IPS DF 19.7 (cell line): Measurements from ENCODE around the gene CLPTM1L.
"Not testable (repeated sequence)": the region's sequence is repeated elsewhere in the genome, so short reads cannot be mapped to it uniquely, and the experiment has no call there.

Source experiments
- DNase-seq: peaks from one replicate; pipeline ENCODE4 v3.0.0-alpha.2; 2013; ENCODE audit warnings: low read depth, low spot score

The CLPTM1L gene

DNA sequence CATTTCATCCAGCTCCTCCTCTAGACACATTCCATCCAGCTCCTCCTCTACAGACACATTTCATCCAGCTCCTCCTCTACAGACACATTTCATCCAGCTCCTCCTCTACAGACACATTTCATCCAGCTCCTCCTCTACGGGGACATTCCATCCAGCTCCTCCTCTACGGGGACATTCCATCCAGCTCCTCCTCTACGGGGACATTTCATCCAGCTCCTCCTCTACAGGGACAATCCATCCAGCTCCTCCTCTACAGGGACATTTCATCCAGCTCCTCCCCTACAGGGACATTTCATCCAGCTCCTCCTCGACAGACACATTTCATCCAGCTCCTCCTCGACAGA lies 18.4 kb downstream of the CLPTM1L start:
- DNase-seq: not testable (repeated sequence)

- no peak for DNase-seq
These were observed 18.9 kb downstream of the CLPTM1L start for GRCh38 chr5:1325870-1326531.

- no peak for DNase-seq
These were observed 19.6 kb downstream of the CLPTM1L start for GRCh38 chr5:1325191-1325741.

- no peak for DNase-seq
These were observed 20.1 kb downstream of the CLPTM1L start for GRCh38 chr5:1324719-1325190.

DNA sequence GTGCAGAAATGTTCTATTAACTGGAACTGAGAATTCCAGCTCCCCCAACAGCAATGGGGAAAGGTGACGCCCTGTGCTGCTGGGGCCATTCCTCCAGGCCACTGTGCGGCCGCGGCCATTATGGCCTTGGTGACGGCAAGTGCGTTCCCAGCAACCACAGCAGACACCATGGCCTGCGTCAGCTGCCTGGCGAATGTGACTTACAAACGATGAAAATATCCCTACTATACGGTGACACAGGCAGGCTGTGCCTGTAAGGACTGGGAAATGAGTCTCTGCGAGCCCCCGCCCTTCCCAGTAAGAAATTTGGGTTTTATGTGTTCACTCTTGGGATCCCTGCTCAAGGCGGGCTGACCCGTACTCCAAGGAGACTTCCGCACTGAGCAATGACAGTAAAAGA lies 20.6 kb downstream of the CLPTM1L start:
- DNase-seq: no peak

GRCh38 chr5:1323803-1324173 lies 21.1 kb downstream of the CLPTM1L start:
- no peak for DNase-seq

DNA sequence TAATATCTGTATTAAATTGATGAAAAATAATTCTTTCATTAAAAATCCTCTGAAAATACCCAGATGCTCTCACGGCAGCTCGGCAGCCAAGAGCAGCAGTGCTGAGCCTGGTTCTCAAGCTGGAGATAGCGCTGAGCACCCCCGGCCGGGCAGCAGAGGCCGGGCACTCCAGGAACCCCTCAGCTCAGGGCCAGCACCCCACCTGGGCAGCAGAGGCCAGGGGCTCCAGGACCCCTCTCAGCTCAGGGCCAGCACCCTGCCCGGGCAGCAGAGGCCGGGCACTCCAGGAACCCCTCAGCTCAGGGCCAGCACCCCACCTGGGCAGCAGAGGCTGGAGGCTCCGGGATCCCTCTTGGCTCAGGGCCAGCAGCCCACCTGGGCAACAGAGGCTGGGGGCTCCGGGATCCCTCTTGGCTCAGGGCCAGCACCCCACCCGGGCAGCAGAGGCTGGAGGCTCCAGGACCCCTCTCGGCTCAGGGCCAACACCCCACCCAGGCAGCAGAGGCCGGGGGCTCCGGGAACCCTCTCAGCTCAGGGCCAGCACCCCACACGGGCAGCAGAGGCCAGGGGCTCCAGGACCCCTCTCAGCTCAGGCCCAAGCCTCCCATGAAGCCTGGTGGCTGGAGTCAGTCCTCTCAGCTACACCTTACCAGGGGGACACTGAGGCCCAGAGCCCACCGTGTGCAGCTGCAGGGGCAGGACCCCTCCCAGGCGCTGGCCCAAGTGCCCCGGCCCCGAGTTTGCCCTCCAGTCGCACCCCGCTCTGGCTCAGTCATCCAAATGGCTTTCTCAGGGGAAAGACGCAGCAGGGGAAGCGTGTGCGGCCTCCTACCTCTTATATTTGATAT lies 21.7 kb downstream of the CLPTM1L start:
- DNase-seq: no peak

DNA sequence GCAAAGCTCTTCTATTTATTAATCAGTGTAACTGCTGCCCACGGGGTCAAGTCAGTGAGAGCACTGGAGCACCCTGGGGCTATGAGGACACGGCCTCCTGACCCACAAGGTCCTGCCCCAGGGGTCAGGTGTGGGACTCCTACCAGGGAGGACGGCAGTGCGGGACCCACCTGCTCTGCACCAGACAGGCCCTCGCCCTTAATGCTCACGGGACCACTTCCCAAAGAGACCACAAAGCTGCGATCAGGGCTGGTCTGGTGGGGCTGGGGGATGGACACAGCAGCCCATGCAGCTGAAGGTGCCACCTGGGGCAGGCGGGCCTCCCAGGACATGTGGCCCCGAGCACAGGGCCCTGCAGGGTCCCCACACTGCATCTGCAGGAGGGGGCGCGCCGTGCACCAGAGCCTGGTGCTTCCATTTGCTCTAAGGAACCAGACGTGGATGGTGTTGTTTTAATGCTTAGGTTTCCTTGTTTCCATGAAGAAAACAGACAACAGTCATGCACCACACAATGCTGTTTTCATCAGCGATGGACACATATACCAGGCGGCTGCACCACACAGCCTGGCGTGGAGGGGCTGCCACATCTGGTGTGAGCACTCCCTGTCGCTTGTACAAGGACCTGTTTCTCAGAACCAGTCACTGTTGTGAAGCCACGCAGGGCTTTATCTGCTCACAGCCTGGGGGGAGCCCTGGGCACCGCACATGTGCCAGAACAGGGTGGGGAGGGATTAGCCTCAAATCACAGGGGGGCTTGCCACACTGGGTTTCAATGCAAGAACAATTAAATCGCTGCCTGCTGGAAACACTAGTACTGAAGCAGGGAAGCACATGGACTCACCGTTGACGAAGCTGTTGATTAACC lies 22.6 kb downstream of the CLPTM1L start:
- no peak for DNase-seq

GRCh38 chr5:1321576-1321975 lies 23.3 kb downstream of the CLPTM1L start:
- DNase-seq: no peak

DNA sequence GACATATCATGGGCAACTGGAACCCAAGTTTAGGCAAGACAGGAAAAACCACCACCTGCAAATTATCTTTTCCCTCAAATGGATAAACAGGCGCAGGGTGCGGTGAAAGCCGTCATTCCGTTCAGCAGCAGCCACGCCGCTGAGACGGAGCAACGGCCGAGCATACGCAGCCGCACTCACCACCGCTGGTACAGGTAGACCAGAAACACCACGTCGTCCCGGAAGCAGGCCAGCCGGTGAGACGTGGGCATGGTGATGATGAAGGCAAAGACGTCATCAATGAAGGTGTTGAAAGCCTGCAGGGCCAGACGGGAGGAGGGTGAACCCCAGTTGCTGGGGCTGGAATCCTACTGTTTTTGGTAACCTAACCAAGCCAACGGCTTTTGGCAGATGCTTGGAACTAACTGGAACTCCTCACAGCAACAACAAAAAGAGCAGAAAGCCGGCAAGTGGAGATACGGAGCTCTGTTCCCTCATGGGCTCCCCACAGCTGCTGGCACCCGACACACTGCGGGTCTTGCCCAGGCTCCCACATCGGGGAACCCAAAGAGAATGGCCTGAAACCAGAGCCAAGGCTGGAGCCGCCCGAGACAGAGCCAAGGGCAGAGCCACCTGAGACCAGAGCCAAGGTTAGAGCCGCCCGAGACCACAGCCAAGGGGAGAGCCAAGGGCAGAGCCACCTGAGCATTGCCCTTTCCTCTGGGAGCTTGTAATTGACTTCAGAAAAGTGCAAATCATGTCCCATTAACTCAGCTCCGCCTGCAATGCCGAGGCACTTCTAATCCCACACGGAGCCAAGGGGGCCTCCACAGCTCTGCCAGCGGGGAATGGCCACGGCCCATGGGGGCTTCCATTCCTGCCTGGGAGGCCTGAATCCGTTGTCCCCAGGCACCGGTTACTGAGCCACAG lies 24.2 kb downstream of the CLPTM1L start:
- DNase-seq: no peak

DNA sequence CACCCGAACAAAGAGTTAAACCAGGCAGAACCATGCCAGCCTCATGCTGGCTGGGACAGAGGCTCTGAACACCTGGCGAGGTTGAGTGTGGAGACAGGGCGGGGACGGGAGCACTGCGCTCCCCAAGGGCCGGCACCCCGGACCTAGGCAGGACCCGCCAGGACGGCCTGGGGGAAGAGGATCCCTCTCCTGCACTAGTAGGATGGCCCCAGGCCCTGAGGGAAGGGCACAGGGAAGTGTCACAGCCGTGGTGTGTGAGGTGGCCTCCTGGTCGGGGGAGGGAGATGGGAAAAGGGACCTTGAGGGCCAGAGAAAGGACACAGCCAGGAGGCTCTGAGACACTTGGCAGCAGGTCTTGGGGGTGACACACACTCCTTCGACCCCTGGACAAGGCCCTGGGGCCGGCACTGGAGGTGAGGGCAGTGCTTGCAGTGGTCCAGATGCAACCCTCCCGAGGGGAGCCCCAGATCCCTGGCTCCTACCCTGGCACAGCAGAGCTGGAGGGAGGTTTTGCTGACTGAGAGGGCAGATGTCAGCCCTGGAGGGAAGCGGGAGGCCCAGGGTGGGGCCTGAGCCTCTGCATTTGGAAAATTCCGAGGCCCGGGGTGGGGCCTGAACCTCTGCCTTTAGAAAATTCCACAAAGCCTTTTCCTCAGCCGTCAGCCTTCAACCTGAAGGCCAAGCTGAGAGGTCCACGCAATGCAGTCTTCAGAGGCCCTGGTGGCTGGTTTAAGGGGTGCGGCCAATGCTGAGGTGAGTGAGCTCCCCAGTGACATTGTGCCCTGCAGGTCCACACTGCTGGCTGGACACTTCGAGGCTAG lies 25.3 kb downstream of the CLPTM1L start:
- no peak for DNase-seq

- DNase-seq: no peak
These were observed 26.1 kb downstream of the CLPTM1L start for GRCh38 chr5:1318659-1319251.

DNA sequence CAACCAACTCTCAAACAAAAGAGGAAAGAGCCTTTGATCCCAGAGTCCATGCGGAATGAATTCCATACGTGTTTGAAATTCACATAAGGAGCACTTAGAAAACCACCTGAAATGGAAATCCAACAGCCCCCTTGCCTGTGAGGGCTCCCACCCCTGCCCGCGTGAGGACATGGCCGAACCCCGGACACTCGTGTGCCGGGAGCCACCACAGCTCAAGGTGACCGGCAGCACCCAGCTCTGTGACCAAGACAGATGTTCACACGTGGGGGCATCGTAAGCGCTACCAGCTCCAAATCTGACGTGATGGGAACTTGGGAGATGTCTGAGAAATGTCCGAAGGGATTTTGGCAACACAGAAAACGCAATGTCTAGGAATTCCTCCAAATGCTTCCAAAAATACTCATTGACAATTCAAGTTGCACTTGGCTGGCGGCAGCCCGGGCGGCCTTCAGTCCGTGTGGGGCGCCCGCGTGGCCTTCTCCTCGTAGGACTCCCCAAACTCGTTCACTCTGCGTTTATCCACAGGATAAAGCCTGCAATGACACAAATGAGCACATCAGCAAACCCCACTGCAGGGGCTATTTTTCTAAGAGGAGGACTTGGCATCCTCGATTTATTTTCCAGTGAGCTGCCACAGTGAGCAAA lies 26.9 kb downstream of the CLPTM1L start:
- DNase-seq: no peak

- DNase-seq: no peak
These were observed 28.1 kb downstream of the CLPTM1L start for GRCh38 chr5:1316588-1317340.

- no peak for DNase-seq
These were observed 29.0 kb downstream of the CLPTM1L start for GRCh38 chr5:1315709-1316587.

DNA sequence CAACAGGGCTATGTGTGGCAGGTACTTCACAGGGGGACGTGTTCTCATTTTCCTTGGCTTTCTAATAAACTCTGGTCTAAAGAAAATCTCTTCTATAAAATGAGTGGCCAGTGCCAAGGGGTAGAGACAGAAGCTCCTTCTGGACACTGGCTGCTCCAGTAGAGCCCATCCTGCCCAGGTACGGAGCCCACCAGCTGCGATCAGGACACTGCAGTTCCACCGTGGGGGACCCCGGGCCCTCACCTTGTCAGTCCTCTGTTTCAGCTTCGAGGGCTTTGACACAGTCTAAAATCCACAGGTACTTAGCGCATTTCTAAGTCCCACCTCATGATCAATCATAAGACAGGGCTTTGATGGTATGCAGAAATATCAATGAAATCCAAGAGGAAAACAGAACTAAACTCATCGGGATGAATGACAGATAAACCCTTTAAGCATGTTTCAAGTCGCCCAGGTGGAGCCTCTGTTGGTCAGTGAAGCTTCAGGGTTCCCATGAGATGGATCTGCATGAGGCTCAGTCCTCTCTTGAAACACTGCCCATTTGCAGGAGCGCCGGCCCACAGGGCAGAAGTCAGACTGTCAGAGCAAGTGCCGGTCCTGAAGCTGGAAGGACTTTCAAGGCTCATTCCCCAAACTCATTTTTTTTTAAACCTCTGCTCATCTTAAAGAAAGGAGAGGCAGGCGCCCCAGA lies 29.7 kb downstream of the CLPTM1L start:
- DNase-seq: no peak

DNA sequence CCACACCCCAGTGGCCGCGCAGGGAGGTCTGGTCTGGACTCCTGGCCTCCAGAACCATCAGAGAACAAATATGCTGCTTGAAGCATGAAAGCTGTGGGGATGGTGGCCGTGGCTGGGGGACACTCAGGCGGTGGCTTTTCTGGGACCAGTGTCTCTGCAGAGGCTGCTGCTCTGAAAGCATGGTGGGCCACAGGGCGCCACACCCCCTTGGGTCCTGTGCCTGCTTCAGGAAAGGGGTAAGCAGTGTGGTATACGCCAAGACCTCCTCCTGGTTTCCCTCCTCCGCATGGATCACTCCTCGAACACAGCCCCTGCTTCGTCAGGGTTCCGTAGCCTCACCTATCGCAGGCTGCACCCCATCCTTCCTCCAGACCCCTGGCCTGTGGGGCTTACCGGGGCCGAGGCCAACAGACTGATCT lies 30.3 kb downstream of the CLPTM1L start:
- no peak for DNase-seq
